ENCODE measurements around the gene CEP68.
"Not testable (repeated sequence)": the region's sequence is repeated elsewhere in the genome, so short reads cannot be mapped to it uniquely, and the experiment has no call there.

The CEP68 gene

GRCh38 chr2:65093211-65093610, 37.0 kb downstream of the CEP68 start:
- no peak for DNase-seq

- DNase-seq: no peak
Observed at GRCh38 chr2:65096948-65097347, 40.7 kb downstream of the CEP68 start.

GRCh38 chr2:65097844-65098243, 41.6 kb downstream of the CEP68 start:
- no peak for DNase-seq

GRCh38 chr2:65098741-65099140, 42.5 kb downstream of the CEP68 start:
- DNase-seq: no peak

GRCh38 chr2:65101071-65101470, 44.9 kb downstream of the CEP68 start:
- DNase-seq: no peak

GRCh38 chr2:65103013-65103715, 46.9 kb downstream of the CEP68 start:
- no peak for DNase-seq

GRCh38 chr2:65107530-65107929, 51.3 kb downstream of the CEP68 start:
- DNase-seq: no peak

- DNase-seq: no peak
Observed at GRCh38 chr2:65108780-65109179, 52.6 kb downstream of the CEP68 start.

- no peak for DNase-seq
Observed at GRCh38 chr2:65112633-65113032, 56.4 kb downstream of the CEP68 start.

- no peak for DNase-seq
Observed at GRCh38 chr2:65113229-65113628, 57.0 kb downstream of the CEP68 start.

GRCh38 chr2:65113816-65114215, 57.6 kb downstream of the CEP68 start:
- no peak for DNase-seq

GRCh38 chr2:65114921-65115320, 58.7 kb downstream of the CEP68 start:
- no peak for DNase-seq

GRCh38 chr2:65116645-65117044, 60.4 kb downstream of the CEP68 start:
- no peak for DNase-seq

- no peak for DNase-seq
Observed at GRCh38 chr2:65120990-65121693, 64.9 kb downstream of the CEP68 start.

- DNase-seq: no peak
Observed at GRCh38 chr2:65122313-65122712, 66.1 kb downstream of the CEP68 start.

GRCh38 chr2:65125457-65125856, 69.2 kb downstream of the CEP68 start:
- not testable (repeated sequence) for DNase-seq

GRCh38 chr2:65128297-65129190, 72.3 kb downstream of the CEP68 start:
- no peak for DNase-seq

GRCh38 chr2:65129286-65129825, 73.1 kb downstream of the CEP68 start:
- DNase-seq: peak; percentile 77

- peak; percentile 100 for DNase-seq
Observed at GRCh38 chr2:65129826-65130663, 73.8 kb downstream of the CEP68 start, which contains the start of gene RAB1A. TSS of gene RAB1A (minus strand) at chr2:65130106. CDS start at chr2:65129915, 191 bp downstream.

- no peak for DNase-seq
Observed at GRCh38 chr2:65130664-65131175, 74.5 kb downstream of the CEP68 start.

- DNase-seq: not testable (repeated sequence)
Observed at GRCh38 chr2:65132930-65133329, 76.7 kb downstream of the CEP68 start.

- no peak for DNase-seq
Observed at GRCh38 chr2:65133626-65134025, 77.4 kb downstream of the CEP68 start.
